Adipocyte (in vitro differentiated cells): ENCODE data around the gene VPS13D.
"Not testable (repeated sequence)": the region's sequence is repeated elsewhere in the genome, so short reads cannot be mapped to it uniquely, and the experiment has no call there.

Source experiments
- DNase-seq: peaks from one replicate; pipeline ENCODE4 v3.0.0-alpha.2; 2015; ENCODE audit warnings: low read depth
- H3K27me3 ChIP-seq: replicated peaks from 2 replicates; pipeline ENCODE4 v1.7.0; 2013; ENCODE audit warnings: mild to moderate bottlenecking, low read length, moderate library complexity; ENCODE audit not compliant: control insufficient read depth, insufficient read depth
- H3K36me3 ChIP-seq: 2 replicates; pipeline ENCODE4 v1.7.0; 2013; ENCODE audit warnings: low read length, mild to moderate bottlenecking, moderate library complexity; ENCODE audit not compliant: control insufficient read depth, insufficient read depth, severe bottlenecking
- H3K4me1 ChIP-seq: 2 replicates; pipeline ENCODE4 v1.7.0; 2013; ENCODE audit warnings: mild to moderate bottlenecking, low read length, moderate library complexity; ENCODE audit not compliant: control insufficient read depth, insufficient read depth
- H3K4me3 ChIP-seq: 2 replicates; pipeline ENCODE4 v1.7.0; 2013; ENCODE audit warnings: mild to moderate bottlenecking, low read length, moderate library complexity
- H3K9ac ChIP-seq: 2 replicates; pipeline ENCODE4 v1.7.0; 2013; ENCODE audit warnings: mild to moderate bottlenecking, low read length, moderate library complexity
- H3K9me3 ChIP-seq: 2 replicates; pipeline ENCODE4 v1.7.0; 2013; ENCODE audit warnings: mild to moderate bottlenecking, low read length, moderate library complexity; ENCODE audit not compliant: control insufficient read depth

The VPS13D gene

GRCh38 chr1:12215118-12215961 is 14.5 kb upstream of the VPS13D start:
- Histone ChIP-seq H3K9ac (no peak overlapping the region), H3K9me3 (peaks cover 9% of the 10 kb centered on the region), H3K4me3 (no peak overlapping the region), H3K27me3 (peaks cover 29% of the 10 kb centered on the region), H3K36me3 (no peaks in the 10 kb centered on the region), H3K4me1 (peaks cover 9% of the 10 kb centered on the region)
- DNase-seq = no peak

GRCh38 chr1:12219800-12220199 is 10.0 kb upstream of the VPS13D start:
- peaks cover 16% of the 10 kb centered on the region for H3K4me1 ChIP-seq
- peaks cover 14% of the 10 kb centered on the region for H3K9me3 ChIP-seq
- no peak overlapping the region for H3K4me3 ChIP-seq
- H3K27me3 ChIP-seq = peaks cover 21% of the 10 kb centered on the region
- no peaks in the 10 kb centered on the region for H3K36me3 ChIP-seq
- no peak overlapping the region for H3K9ac ChIP-seq
- no peak for DNase-seq

GRCh38 chr1:12220890-12221289 is 8.9 kb upstream of the VPS13D start:
- Histone ChIP-seq H3K36me3 (no peaks in the 10 kb centered on the region), H3K9ac (no peak overlapping the region), H3K9me3 (peaks cover 5% of the 10 kb centered on the region)

GRCh38 chr1:12222700-12223099 is 7.1 kb upstream of the VPS13D start:
- H3K27me3 ChIP-seq, DNase-seq: not testable (repeated sequence)

More at GRCh38 chr1:12220890-12221289, 8.9 kb upstream of the VPS13D start:
- Histone ChIP-seq H3K27me3 (peaks cover 13% of the 10 kb centered on the region), H3K4me3 (no peak overlapping the region), H3K4me1 (peaks cover 16% of the 10 kb centered on the region)
- peak; percentile 15 for DNase-seq

GRCh38 chr1:12224092-12224491 is 5.7 kb upstream of the VPS13D start:
- DNase-seq, H3K27me3 ChIP-seq, H3K9me3 ChIP-seq, H3K36me3 ChIP-seq, H3K4me3 ChIP-seq, H3K9ac ChIP-seq: not testable (repeated sequence)
- peaks cover 13% of the 10 kb centered on the region for H3K4me1 ChIP-seq

More at GRCh38 chr1:12222700-12223099, 7.1 kb upstream of the VPS13D start:
- not testable (repeated sequence) for H3K36me3 ChIP-seq, H3K9ac ChIP-seq, H3K9me3 ChIP-seq, H3K4me3 ChIP-seq
- H3K4me1 ChIP-seq = peaks cover 16% of the 10 kb centered on the region

- H3K9ac ChIP-seq = no peak overlapping the region
- no peaks in the 10 kb centered on the region for H3K9me3 ChIP-seq
- no peaks in the 10 kb centered on the region for H3K27me3 ChIP-seq
- H3K4me3 ChIP-seq = no peak overlapping the region
- peaks cover 1% of the 10 kb centered on the region for H3K36me3 ChIP-seq
- H3K4me1 ChIP-seq = peaks cover 15% of the 10 kb centered on the region
- DNase-seq = no peak
These were observed 851 bp upstream of the VPS13D start for GRCh38 chr1:12228979-12229378.

- Histone ChIP-seq H3K9ac (peak overlapping the region; percentile 99), H3K4me1 (peaks cover 15% of the 10 kb centered on the region), H3K36me3 (peaks cover 5% of the 10 kb centered on the region), H3K4me3 (peak overlapping the region; percentile 99), H3K9me3 (no peaks in the 10 kb centered on the region), H3K27me3 (no peaks in the 10 kb centered on the region)
- no peak for DNase-seq
These were observed 420 bp upstream of the VPS13D start for GRCh38 chr1:12229386-12229834.

- DNase-seq = peak; percentile 70
- Histone ChIP-seq H3K9ac (peak overlapping the region; percentile 99), H3K36me3 (peaks cover 16% of the 10 kb centered on the region), H3K4me3 (peak overlapping the region; percentile 99), H3K4me1 (peaks cover 15% of the 10 kb centered on the region), H3K9me3 (no peaks in the 10 kb centered on the region), H3K27me3 (no peaks in the 10 kb centered on the region)
These were observed 882 bp downstream of the VPS13D start for GRCh38 chr1:12230549-12231275.

- H3K4me3 ChIP-seq = peak overlapping the region; percentile 99
- no peak for DNase-seq
These were observed 1.4 kb downstream of the VPS13D start for GRCh38 chr1:12231276-12231595.

GRCh38 chr1:12232221-12232620 is 2.4 kb downstream of the VPS13D start:
- H3K27me3 ChIP-seq = no peaks in the 10 kb centered on the region
- H3K4me1 ChIP-seq = peaks cover 15% of the 10 kb centered on the region
- peaks cover 29% of the 10 kb centered on the region for H3K36me3 ChIP-seq
- no peak overlapping the region for H3K9ac ChIP-seq
- no peaks in the 10 kb centered on the region for H3K9me3 ChIP-seq
- DNase-seq = no peak
- peak overlapping the region; percentile 12 for H3K4me3 ChIP-seq

More at GRCh38 chr1:12231276-12231595, 1.4 kb downstream of the VPS13D start:
- H3K9ac ChIP-seq = peak overlapping the region; percentile 99
- peaks cover 15% of the 10 kb centered on the region for H3K4me1 ChIP-seq
- H3K27me3 ChIP-seq = no peaks in the 10 kb centered on the region
- H3K9me3 ChIP-seq = no peaks in the 10 kb centered on the region
- peaks cover 21% of the 10 kb centered on the region for H3K36me3 ChIP-seq

GRCh38 chr1:12244078-12244477 is 14.2 kb downstream of the VPS13D start:
- Histone ChIP-seq H3K9me3 (no peaks in the 10 kb centered on the region), H3K27me3 (no peaks in the 10 kb centered on the region), H3K4me3 (no peak overlapping the region), H3K9ac (no peak overlapping the region), H3K4me1 (peaks cover 32% of the 10 kb centered on the region), H3K36me3 (peaks cover 59% of the 10 kb centered on the region)
- DNase-seq = no peak
